Naive thymus-derived CD4-positive, alpha-beta T cell (primary cell): ENCODE measurements around the gene ERICH2. TPM values are rescaled to one million over a fixed set of nuclear protein-coding genes. Genes with fewer than 3 reads are reported as not detected.
"Not testable (repeated sequence)": the region's sequence is repeated elsewhere in the genome, so short reads cannot be mapped to it uniquely, and the experiment has no call there.

Experiments used
- ATAC-seq: fragments of 150-1000 bp; cut with Tn5 transposase; 2 replicates; pipeline ENCODE4 v1.10.0; 2021; ENCODE audit warnings: mild to moderate bottlenecking, moderate library complexity
- CTCF ChIA-PET: fragments of 350-600 bp; sonication (Branson Sonifier 250); formaldehyde crosslinking; loops from one replicate; lab custom pipeline; 2021; ENCODE audit warnings: antibody characterized with exemption; lab: Charles Lee
- POLR2A ChIA-PET: fragments of 350-600 bp; sonication (Branson Sonifier 250); formaldehyde crosslinking; loops from one replicate; lab custom pipeline; 2021; ENCODE audit warnings: antibody characterized with exemption, inconsistent platforms; lab: Charles Lee
- DNase-seq, 9 donors: peaks; one replicate each; pipeline versions ENCODE4 v3.0.0 to v3.0.0-alpha.2; 2020 to 2022; ENCODE audit warnings: mixed read lengths in 1 of 9
- H3K27ac ChIP-seq: one replicate; pipeline ENCODE4 v1.7.0; 2013; ENCODE audit warnings: mild to moderate bottlenecking, low read depth, low read length, moderate library complexity
- H3K27me3 ChIP-seq, 2 donors: one replicate each; pipeline ENCODE4 v1.7.0; 2013; ENCODE audit warnings: low read length in 2 of 2, mild to moderate bottlenecking in 2 of 2, moderate library complexity in 2 of 2; ENCODE audit not compliant: control insufficient read depth in 2 of 2, insufficient read depth in 2 of 2
- H3K36me3 ChIP-seq, 3 experiments: 1 replicate in 2 of 3; 2 replicates in 1 of 3; pipeline ENCODE4 v1.7.0; 2013; ENCODE audit warnings: low read length in 3 of 3, mild to moderate bottlenecking in 3 of 3, moderate library complexity in 1 of 3; ENCODE audit not compliant: insufficient read depth in 3 of 3, control insufficient read depth in 2 of 3
- H3K4me1 ChIP-seq, 2 donors: one replicate each; pipeline ENCODE4 v1.7.0; 2013; ENCODE audit warnings: low read length in 2 of 2, mild to moderate bottlenecking in 2 of 2, moderate library complexity in 1 of 2; ENCODE audit not compliant: control insufficient read depth in 2 of 2, insufficient read depth in 2 of 2
- H3K4me3 ChIP-seq: 2 replicates; pipeline ENCODE4 v1.7.0; 2013; ENCODE audit warnings: mild to moderate bottlenecking, low read length
- H3K9me3 ChIP-seq, 3 experiments: 1 replicate in 2 of 3; 2 replicates in 1 of 3; pipeline ENCODE4 v1.7.0; 2013; ENCODE audit warnings: low read length in 3 of 3; ENCODE audit not compliant: control insufficient read depth in 2 of 3
- H3K27ac Mint-ChIP-seq, 9 donors: one replicate each; pipeline ENCODE4 v1.8.0; 2020 to 2022; ENCODE audit warnings: mixed read lengths in 9 of 9, mild to moderate bottlenecking in 8 of 9, moderate library complexity in 5 of 9, inconsistent platforms in 2 of 9
- H3K27me3 Mint-ChIP-seq, 5 donors: one replicate each; pipeline ENCODE4 v1.8.0; 2021 to 2022; ENCODE audit warnings: mixed read lengths in 5 of 5, mild to moderate bottlenecking in 1 of 5
- H3K36me3 Mint-ChIP-seq, 5 donors: one replicate each; pipeline ENCODE4 v1.8.0; 2020 to 2022; ENCODE audit warnings: mixed read lengths in 5 of 5, mild to moderate bottlenecking in 3 of 5, inconsistent platforms in 1 of 5
- H3K4me1 Mint-ChIP-seq, 7 donors: one replicate each; pipeline ENCODE4 v1.8.0; 2020 to 2022; ENCODE audit warnings: mixed read lengths in 7 of 7, mild to moderate bottlenecking in 3 of 7, inconsistent platforms in 1 of 7
- H3K4me3 Mint-ChIP-seq, 10 donors: one replicate each; pipeline ENCODE4 v1.8.0; 2020 to 2022; ENCODE audit warnings: mild to moderate bottlenecking in 10 of 10, mixed read lengths in 10 of 10, moderate library complexity in 6 of 10, inconsistent platforms in 2 of 10
- H3K9me3 Mint-ChIP-seq, 11 donors: one replicate each; pipeline ENCODE4 v1.8.0; 2020 to 2022; ENCODE audit warnings: mixed read lengths in 11 of 11, mild to moderate bottlenecking in 4 of 11, inconsistent platforms in 1 of 11, moderate library complexity in 1 of 11
- intact Hi-C, 2 donors: fragments of 100-400 bp; cut with micrococcal nuclease; formaldehyde crosslinking; loops; one replicate each; pipeline ENCODE4 v1.15.1; 2023
- polyA plus RNA-seq, 2 donors: library from polyadenylated mRNA; unstranded; fragments of 300-500 nt; fragmentation: Illumina TruSeq; gene quantifications; one replicate each; pipeline ENCODE4 v1.2.3, GENCODE V29; 2021
- total RNA-seq, 6 experiments: library from RNA in 5 of 6; stranded (reverse) in 5 of 6; gene quantifications; 1 replicate in 5 of 6; 2 replicates in 1 of 6; pipeline ENCODE4 v1.2.3 and lab custom pipeline; 2021 to 2026

Gene ERICH2
- total and polyA plus RNA-seq, 7 experiments from 2014 or later = not detected

GRCh38 chr2:170751555-170751954 is 18.6 kb upstream of the ERICH2 start:
- H3K4me1 Mint-ChIP-seq, H3K9me3 Mint-ChIP-seq, DNase-seq, H3K9me3 ChIP-seq, H3K36me3 Mint-ChIP-seq, CTCF ChIA-PET, intact Hi-C loops, POLR2A ChIA-PET, H3K4me3 Mint-ChIP-seq, H3K4me3 ChIP-seq, ATAC-seq, H3K36me3 ChIP-seq, H3K4me1 ChIP-seq, H3K27ac Mint-ChIP-seq, H3K27me3 ChIP-seq, H3K27ac ChIP-seq: not testable (repeated sequence)
- peaks cover 9 to 36% (median 24%) of the 10 kb centered on the region in 5 donors for H3K27me3 Mint-ChIP-seq

GRCh38 chr2:170761572-170761971 is 8.6 kb upstream of the ERICH2 start:
- Mint-ChIP-seq H3K4me3 (no peak overlapping the region), H3K27me3 (peaks cover 0 to 11% (median 5%) of the 10 kb centered on the region in 5 donors), H3K9me3 (no peaks in the 10 kb centered on the region), H3K36me3 (no peaks in the 10 kb centered on the region), H3K27ac (no peak overlapping the region), H3K4me1 (peaks cover 0 to 17% (median 5%) of the 10 kb centered on the region in 7 donors)
- Histone ChIP-seq H3K27me3 (no peaks in the 10 kb centered on the region), H3K9me3 (no peaks in the 10 kb centered on the region), H3K4me1 (no peaks in the 10 kb centered on the region), H3K4me3 (no peak overlapping the region), H3K36me3 (no peaks in the 10 kb centered on the region), H3K27ac (no peak overlapping the region)
- ChIA-PET CTCF (interaction anchor here (0.7 kb wide), 1 partner anchor 52 kb away, joined by 5 read pairs; no protein-coding TSS in a partner anchor), POLR2A (interaction anchor here (0.6 kb wide), 1 partner anchor 1373 kb away, joined by 3 read pairs; no protein-coding TSS in a partner anchor)
- no peak for DNase-seq
- ATAC-seq = no peak
- intact Hi-C loops = no loop called here

- Histone ChIP-seq H3K4me3 (no peak overlapping the region), H3K4me1 (no peaks in the 10 kb centered on the region), H3K27me3 (no peaks in the 10 kb centered on the region), H3K9me3 (no peaks in the 10 kb centered on the region), H3K36me3 (no peaks in the 10 kb centered on the region), H3K27ac (no peak overlapping the region)
- ChIA-PET POLR2A (interaction anchor here (0.5 to 0.6 kb wide), 2 partner anchors 43 to 161 kb away, joined by 3 to 4 read pairs; no protein-coding TSS in a partner anchor), CTCF (no interaction called here)
- no peak for DNase-seq
- peaks cover 0 to 11% (median 5%) of the 10 kb centered on the region in 5 donors for H3K27me3 Mint-ChIP-seq
- ATAC-seq = no peak
- H3K4me3 Mint-ChIP-seq = no peak overlapping the region
- intact Hi-C loops = no loop called here
- peaks cover 0 to 21% (median 9%) of the 10 kb centered on the region in 7 donors for H3K4me1 Mint-ChIP-seq
- H3K36me3 Mint-ChIP-seq = no peaks in the 10 kb centered on the region
- no peaks in the 10 kb centered on the region for H3K9me3 Mint-ChIP-seq
- H3K27ac Mint-ChIP-seq = no peak overlapping the region
These were observed 7.4 kb upstream of the ERICH2 start for GRCh38 chr2:170762760-170763159.

- Histone ChIP-seq H3K9me3 (no peaks in the 10 kb centered on the region), H3K27ac (no peak overlapping the region), H3K36me3 (no peaks in the 10 kb centered on the region), H3K4me1 (no peaks in the 10 kb centered on the region), H3K27me3 (no peaks in the 10 kb centered on the region), H3K4me3 (no peak overlapping the region)
- Mint-ChIP-seq H3K9me3 (no peaks in the 10 kb centered on the region), H3K27me3 (peaks cover 0 to 12% (median 5%) of the 10 kb centered on the region in 5 donors), H3K4me3 (no peak overlapping the region), H3K27ac (no peak overlapping the region), H3K36me3 (no peaks in the 10 kb centered on the region), H3K4me1 (peaks cover 0 to 23% (median 9%) of the 10 kb centered on the region in 7 donors)
- CTCF ChIA-PET = no interaction called here
- intact Hi-C loops = no loop called here
- no peak for DNase-seq
- POLR2A ChIA-PET = interaction anchor here (0.5 kb wide), 1 partner anchor 43 kb away, joined by 3 read pairs; no protein-coding TSS in a partner anchor
- no peak for ATAC-seq
These were observed 6.9 kb upstream of the ERICH2 start for GRCh38 chr2:170763232-170763631.

GRCh38 chr2:170764880-170765261 is 5.3 kb upstream of the ERICH2 start:
- Histone ChIP-seq H3K27ac (no peak overlapping the region), H3K4me3 (no peak overlapping the region), H3K36me3 (no peaks in the 10 kb centered on the region), H3K27me3 (no peaks in the 10 kb centered on the region), H3K9me3 (no peaks in the 10 kb centered on the region), H3K4me1 (no peaks in the 10 kb centered on the region)
- ChIA-PET POLR2A (no interaction called here), CTCF (no interaction called here)
- peaks cover 0 to 17% (median 5%) of the 10 kb centered on the region in 5 donors for H3K27me3 Mint-ChIP-seq
- no peak overlapping the region for H3K4me3 Mint-ChIP-seq
- no peaks in the 10 kb centered on the region for H3K9me3 Mint-ChIP-seq
- no peak overlapping the region for H3K27ac Mint-ChIP-seq
- ATAC-seq = no peak
- peaks cover 0 to 26% (median 9%) of the 10 kb centered on the region in 7 donors for H3K4me1 Mint-ChIP-seq
- DNase-seq = no peak
- intact Hi-C loops = no loop called here
- H3K36me3 Mint-ChIP-seq = no peaks in the 10 kb centered on the region

GRCh38 chr2:170766693-170767092 is 3.5 kb upstream of the ERICH2 start:
- H3K36me3 ChIP-seq = no peaks in the 10 kb centered on the region
- H3K27me3 ChIP-seq = no peaks in the 10 kb centered on the region
- H3K27ac ChIP-seq = no peak overlapping the region
- Mint-ChIP-seq H3K4me1 (peaks cover 0 to 38% (median 17%) of the 10 kb centered on the region in 7 donors), H3K27ac (no peak overlapping the region), H3K4me3 (peak overlapping the region in 5 of 10 donors; percentile 9 to 55 (median 34)), H3K27me3 (peaks cover 0 to 25% (median 8%) of the 10 kb centered on the region in 5 donors), H3K9me3 (no peaks in the 10 kb centered on the region), H3K36me3 (no peaks in the 10 kb centered on the region)
- DNase-seq = no peak
- no peak for ATAC-seq
- peaks cover 4 to 8% of the 10 kb centered on the region in 2 donors for H3K4me1 ChIP-seq
- CTCF ChIA-PET = no interaction called here
- no peaks in the 10 kb centered on the region for H3K9me3 ChIP-seq
- intact Hi-C loops = no loop called here
- no peak overlapping the region for H3K4me3 ChIP-seq
- POLR2A ChIA-PET = no interaction called here
